ENCODE results near the gene DEFB121. TPM values are rescaled to one million over a fixed set of nuclear protein-coding genes. Genes with fewer than 3 reads are reported as not detected.
A peak's percentile ranks its signal among the peaks of the same experiment; 100 is the strongest.
"Not testable (repeated sequence)": the region's sequence is repeated elsewhere in the genome, so short reads cannot be mapped to it uniquely, and the experiment has no call there.

Gene DEFB121, protein sequence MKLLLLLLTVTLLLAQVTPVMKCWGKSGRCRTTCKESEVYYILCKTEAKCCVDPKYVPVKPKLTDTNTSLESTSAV
- total RNA-seq (not detected), polyA plus RNA-seq (not detected), total RNA-seq (0 reads per million in 6 experiments)

DNA sequence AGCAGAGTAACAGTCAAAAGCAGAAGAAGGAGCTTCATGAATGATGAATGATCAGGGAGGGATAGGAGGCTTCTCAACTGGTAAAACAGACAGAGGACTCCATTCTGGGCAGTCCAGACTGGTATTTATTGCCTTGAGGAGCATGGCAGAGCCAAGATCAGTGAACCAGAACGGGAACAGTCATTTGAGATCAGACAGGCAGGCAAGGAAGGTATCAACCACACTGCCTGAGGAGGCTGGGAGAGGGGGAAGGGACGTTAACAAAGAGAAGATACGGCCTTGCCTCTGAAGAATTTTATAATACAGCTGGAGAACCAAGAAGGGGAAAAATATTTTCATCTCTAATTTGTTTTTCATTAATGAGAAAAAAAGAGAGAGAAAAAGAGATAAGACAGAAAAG lies at the start of gene DEFB121:
Gene DEFB121, minus strand, starts transcription at position 101 of the 400 bp plus-strand sequence. Its CDS starts 63 bp downstream, at position 38.
- Mint-ChIP-seq H3K4me1 (no peaks in the 10 kb centered on the region), H3K27ac (no peak within 1 kb of the TSS), H3K27me3 (peaks cover 3 to 21% (median 15%) of the 10 kb centered on the region in 5 donors), H3K4me3 (no peak within 1 kb of the TSS), H3K9me3 (no peaks in the 10 kb centered on the region), H3K36me3 (no peaks in the 10 kb centered on the region)
- ATAC-seq (no peak), DNase-seq (no peak)
- POLR2A ChIA-PET: no interaction called here

DNA sequence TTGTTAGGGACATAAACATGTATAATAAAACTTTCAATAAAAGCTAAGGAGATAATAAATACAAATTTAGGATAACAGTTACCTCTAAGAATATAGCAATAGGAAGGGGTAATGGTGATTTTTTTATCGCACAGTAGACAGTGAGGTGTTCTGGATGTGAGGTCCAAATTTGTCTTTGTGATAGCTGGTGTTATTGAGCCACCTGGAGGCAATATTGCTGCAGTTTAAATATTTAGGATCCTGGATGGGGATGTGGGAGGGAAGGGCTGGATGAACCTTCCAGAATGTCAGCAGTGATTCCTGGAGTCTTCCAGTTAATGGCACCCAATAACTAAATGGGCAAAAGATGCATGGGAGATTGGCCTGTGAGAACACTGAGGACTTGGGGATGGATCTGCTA lies 48.3 kb upstream of the DEFB121 start:
- POLR2A ChIA-PET: no interaction called here
- H3K4me3 Mint-ChIP-seq: no peak overlapping the region
- ATAC-seq (no peak), DNase-seq (no peak)
- no peaks in the 10 kb centered on the region for H3K4me1 Mint-ChIP-seq
- peaks cover 0 to 1% (median 0%) of the 10 kb centered on the region in 9 donors for H3K9me3 Mint-ChIP-seq
- H3K27me3 Mint-ChIP-seq: peaks cover 7 to 23% (median 13%) of the 10 kb centered on the region in 5 donors
- H3K27ac Mint-ChIP-seq: no peak overlapping the region
- H3K36me3 Mint-ChIP-seq: no peaks in the 10 kb centered on the region

DNA sequence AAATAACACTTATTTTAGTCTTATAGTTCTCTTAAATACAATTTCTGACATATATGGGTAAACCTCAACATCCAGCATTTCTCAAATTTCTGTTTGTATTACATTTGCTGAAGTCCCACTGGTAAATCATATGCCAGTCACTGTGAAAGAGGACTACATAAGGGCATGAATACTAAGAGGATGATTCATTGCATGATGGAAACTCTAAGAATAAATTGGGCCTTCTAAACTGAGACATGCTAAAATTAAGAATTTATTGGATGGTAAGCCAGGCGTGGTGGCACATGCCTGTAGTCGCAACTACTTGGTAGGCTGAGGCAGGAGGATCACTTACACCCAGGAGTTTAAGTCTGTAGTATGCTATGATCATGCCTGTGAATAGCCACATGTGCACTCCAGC lies 46.6 kb upstream of the DEFB121 start:
- POLR2A ChIA-PET: no interaction called here
- no peak for DNase-seq
- no peak overlapping the region for H3K4me3 Mint-ChIP-seq
- ATAC-seq: no peak
- peak overlapping the region in 1 of 10 donors; percentile 57 for H3K27ac Mint-ChIP-seq
- H3K27me3 Mint-ChIP-seq: peaks cover 9 to 19% (median 14%) of the 10 kb centered on the region in 5 donors
- no peaks in the 10 kb centered on the region for H3K36me3 Mint-ChIP-seq
- H3K9me3 Mint-ChIP-seq: peaks cover 0 to 5% (median 0%) of the 10 kb centered on the region in 9 donors
- H3K4me1 Mint-ChIP-seq: peaks cover 0 to 1% (median 0%) of the 10 kb centered on the region in 4 donors

DNA sequence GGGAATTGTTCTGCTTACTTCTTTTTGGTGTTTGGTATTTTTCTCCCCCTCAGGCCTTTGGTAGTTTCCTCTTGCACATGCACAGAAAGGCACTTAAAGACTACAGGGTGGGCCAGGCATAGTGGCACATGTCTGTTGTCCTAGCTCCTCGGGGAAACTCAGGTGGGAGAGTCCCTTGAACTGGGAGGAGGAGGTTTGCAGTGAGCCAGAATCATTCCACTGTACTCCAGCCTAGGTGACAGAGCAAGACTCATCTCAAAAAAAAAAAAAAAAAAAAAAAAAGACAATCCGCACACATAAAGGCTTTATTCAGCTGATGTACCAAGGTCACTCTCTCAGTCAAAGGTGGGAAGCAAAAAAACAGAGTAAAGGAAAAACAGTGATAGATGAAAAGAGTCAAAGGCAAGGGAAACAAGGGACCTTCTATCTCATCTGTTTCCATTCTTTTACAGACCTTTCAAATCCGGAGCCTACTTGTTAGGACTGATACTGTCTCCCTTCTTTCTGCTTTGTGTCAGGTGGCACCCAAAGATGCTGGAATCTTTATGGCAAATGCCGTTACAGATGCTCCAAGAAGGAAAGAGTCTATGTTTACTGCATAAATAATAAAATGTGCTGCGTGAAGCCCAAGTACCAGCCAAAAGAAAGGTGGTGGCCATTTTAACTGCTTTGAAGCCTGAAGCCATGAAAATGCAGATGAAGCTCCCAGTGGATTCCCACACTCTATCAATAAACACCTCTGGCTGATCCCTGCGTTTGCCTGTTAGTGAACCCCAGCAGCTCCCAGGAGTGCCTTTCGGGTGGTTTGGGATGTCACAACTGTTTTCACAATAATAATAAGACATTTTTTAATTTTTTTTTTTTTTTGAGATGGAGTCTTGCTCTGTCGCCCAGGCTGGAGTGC lies 43.7 kb upstream of the DEFB121 start:
- ATAC-seq: no peak
- peaks cover 0 to 5% (median 0%) of the 10 kb centered on the region in 9 donors for H3K9me3 Mint-ChIP-seq

DNA sequence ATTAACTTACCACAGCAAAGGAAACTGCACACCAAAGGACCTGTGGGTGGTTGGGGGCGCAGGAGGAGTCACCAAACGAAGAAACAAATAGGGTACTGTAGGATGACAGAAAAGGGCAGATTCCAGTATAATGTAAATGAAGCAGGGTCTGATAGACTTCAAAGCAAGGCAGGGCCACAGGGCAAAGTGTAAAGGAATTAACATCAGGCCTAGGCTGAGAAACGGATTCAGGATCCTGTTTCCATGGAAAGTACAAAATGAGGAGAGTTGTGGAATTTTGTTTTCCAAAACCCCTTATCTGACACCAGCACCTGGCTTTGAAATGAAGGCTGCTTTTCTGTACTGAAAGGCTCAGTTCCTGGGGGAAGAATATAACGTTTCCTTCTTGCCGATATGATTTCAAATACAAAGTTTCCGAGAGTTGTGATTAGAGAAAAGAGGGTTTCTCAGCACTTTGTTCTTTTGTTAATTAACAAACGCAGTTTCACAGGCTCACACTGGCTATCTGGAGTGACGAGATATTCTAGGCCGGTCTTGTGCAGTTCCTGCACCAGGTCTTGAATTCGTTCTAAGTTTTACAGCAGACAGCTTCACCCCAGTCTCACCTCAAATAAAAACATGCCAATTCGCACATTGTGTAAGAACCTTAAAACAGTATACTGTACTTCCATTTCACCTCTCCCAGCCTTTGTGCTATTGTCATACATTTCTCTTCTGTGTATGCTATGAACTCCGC lies 40.2 kb upstream of the DEFB121 start:
- POLR2A ChIA-PET: no interaction called here
- Mint-ChIP-seq H3K27ac (no peak overlapping the region), H3K4me1 (peaks cover 0 to 1% (median 0%) of the 10 kb centered on the region in 4 donors), H3K27me3 (peaks cover 3 to 16% (median 10%) of the 10 kb centered on the region in 5 donors), H3K4me3 (no peak overlapping the region), H3K36me3 (no peaks in the 10 kb centered on the region), H3K9me3 (peaks cover 0 to 5% (median 0%) of the 10 kb centered on the region in 9 donors)
- DNase-seq (no peak), ATAC-seq (no peak)

More for the DNA sequence above, 43.7 kb upstream of the DEFB121 start:
- peaks cover 0 to 1% (median 0%) of the 10 kb centered on the region in 4 donors for H3K4me1 Mint-ChIP-seq
- peak overlapping the region in 1 of 10 donors; percentile 64 for H3K27ac Mint-ChIP-seq
- POLR2A ChIA-PET: no interaction called here
- H3K27me3 Mint-ChIP-seq: peaks cover 0 to 14% (median 11%) of the 10 kb centered on the region in 5 donors
- H3K4me3 Mint-ChIP-seq: no peak overlapping the region
- no peak for DNase-seq
- no peaks in the 10 kb centered on the region for H3K36me3 Mint-ChIP-seq

DNA sequence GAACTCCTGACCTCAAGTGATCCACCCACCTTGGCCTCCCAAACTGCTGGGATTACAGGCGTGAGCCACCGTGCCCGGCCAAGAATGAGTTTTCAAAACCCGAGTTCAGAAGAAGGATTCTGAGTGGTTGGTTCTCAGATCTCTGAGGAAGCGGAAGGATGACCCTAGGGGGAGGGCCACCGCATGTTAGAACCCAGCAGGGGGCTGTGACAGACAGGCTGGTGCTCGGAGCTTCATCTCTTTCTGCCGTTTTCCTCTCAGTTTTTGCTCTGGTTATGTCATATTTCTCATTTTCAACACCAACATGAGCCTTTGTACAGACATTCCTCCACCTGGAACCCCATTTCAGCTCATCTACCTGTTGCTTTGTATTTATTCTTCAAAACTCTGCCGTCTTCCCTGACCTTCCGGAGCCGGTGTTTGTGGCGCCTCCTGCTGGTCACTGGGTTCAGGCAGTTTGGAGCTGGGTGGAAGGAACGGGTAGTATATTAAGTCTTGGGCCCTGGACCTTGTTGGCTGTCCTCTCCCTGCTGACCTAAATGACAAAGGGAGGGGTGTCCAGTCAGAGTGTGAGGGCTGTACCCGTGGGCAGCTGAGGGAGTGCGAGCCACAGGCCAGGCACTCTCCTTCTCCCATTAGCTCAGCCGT lies 34.1 kb upstream of the DEFB121 start, which contains the start of gene DEFB123:
Gene DEFB123, plus strand, starts transcription at position 621 of the 648 bp plus-strand sequence. CDS start 67 bp downstream, outside the sequence.
- Mint-ChIP-seq H3K36me3 (no peaks in the 10 kb centered on the region), H3K4me1 (no peaks in the 10 kb centered on the region), H3K9me3 (no peaks in the 10 kb centered on the region), H3K27me3 (peaks cover 12 to 32% (median 13%) of the 10 kb centered on the region in 5 donors), H3K4me3 (no peak within 1 kb of the TSS), H3K27ac (peak within 1 kb of the TSS in 1 of 10 donors; percentile 57)
- ATAC-seq: no peak
- POLR2A ChIA-PET: no interaction called here
- no peak for DNase-seq

DNA sequence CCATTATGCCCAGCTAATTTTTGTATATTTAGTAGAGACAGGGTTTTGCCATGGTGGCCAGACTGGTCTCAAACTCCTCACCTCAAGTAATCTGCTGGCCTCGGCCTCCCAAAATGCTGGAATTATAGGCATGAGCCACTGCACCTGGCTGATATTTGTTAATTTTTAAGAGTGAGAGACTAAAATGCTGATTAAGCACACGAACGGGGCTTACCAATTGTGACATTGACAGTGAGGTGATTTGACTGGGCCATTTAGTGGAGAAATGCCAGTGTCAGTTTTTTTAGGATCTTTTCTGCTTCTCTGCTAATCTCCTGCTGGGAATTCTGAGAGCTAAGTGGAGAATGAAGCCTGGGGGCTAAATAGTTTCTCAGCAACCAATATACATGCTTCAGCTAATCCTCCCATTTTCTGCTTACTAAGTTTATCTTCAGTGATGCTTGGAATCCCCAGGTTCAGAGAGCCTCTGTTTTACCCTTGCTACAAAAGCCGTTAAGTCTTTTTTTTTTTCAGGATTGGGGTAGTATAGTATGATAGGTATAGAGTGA lies 24.6 kb upstream of the DEFB121 start:
- Mint-ChIP-seq H3K9me3 (peaks cover 0 to 10% (median 4%) of the 10 kb centered on the region in 9 donors), H3K27ac (no peak overlapping the region), H3K27me3 (peaks cover 13 to 25% (median 15%) of the 10 kb centered on the region in 5 donors), H3K4me1 (no peaks in the 10 kb centered on the region), H3K36me3 (peaks cover 0 to 7% (median 0%) of the 10 kb centered on the region in 3 donors), H3K4me3 (no peak overlapping the region)
- DNase-seq: no peak
- POLR2A ChIA-PET: no interaction called here
- no peak for ATAC-seq

DNA sequence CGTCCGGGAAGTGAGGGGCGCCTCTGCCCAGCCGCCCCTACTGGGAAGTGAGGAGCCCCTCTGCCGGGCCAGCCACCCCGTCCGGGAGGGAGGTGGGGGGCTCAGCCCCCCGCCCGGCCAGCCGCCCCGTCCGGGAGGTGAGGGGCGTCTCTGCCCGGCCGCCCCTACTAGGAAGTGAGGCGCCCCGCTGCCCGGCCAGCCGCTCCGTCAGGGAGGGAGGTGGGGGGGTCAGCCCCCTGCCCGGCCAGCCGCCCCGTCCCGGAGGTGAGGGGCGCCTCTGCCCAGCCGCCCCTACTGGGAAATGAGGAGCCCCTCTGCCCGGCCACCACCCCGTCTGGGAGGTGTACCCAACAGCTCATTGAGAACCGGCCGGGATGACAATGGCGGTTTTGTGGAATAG lies 21.6 kb upstream of the DEFB121 start:
- POLR2A ChIA-PET, H3K36me3 Mint-ChIP-seq, H3K27ac Mint-ChIP-seq, ATAC-seq, H3K4me1 Mint-ChIP-seq, H3K9me3 Mint-ChIP-seq, H3K4me3 Mint-ChIP-seq, DNase-seq: not testable (repeated sequence)
- H3K27me3 Mint-ChIP-seq: peaks cover 4 to 14% (median 10%) of the 10 kb centered on the region in 5 donors

DNA sequence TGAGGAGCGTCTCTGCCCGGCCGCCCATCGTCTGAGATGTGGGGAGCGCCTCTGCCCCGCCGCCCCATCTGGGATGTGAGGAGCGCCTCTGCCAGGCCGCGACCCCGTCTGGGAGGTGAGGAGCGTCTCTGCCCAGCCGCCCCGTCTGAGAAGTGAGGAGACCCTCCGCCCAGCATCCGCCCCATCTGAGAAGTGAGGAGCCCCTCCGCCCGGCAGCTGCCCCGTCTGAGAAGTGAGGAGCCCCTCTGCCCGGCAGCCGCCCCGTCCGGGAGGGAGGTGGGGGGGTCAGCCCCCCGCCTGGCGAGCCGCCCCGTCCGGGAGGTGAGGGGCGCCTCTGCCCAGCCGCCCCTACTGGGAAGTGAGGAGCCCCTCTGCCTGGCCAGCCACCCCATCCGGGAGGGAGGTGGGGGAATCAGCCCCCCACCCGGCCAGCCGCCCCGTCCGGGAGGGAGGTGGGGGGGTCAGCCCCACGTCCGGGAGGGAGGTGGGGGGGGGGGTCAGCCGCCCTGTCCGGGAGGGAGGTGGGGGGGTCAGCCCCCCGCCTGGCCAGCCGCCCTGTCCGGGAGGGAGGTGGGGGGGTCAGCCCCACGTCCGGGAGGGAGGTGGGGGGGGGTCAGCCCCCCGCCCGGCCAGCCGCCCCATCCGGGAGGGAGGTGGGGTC lies 21.0 kb upstream of the DEFB121 start:
- DNase-seq, H3K27ac Mint-ChIP-seq, H3K4me3 Mint-ChIP-seq, POLR2A ChIA-PET, ATAC-seq, H3K9me3 Mint-ChIP-seq, H3K36me3 Mint-ChIP-seq, H3K4me1 Mint-ChIP-seq, H3K27me3 Mint-ChIP-seq: not testable (repeated sequence)

DNA sequence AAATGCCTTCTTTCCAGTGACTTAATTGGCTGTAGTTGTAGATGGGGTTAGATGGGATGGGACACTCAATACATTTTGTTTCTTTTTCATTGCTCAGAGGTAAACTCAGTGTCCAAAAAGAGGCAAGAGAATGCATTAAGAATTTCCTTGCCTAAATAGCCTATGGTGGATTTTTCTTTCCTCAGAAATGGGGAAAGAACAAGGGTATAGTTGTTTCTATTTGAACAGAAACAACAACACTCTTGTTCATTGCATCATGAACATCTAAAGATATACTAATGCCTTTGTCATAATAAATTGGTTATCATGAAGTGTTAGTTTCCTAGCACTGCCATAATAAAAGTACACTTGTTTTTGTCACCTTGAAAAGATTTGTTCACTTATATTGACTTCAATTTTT lies 19.8 kb upstream of the DEFB121 start:
- no peaks in the 10 kb centered on the region for H3K4me1 Mint-ChIP-seq
- POLR2A ChIA-PET: no interaction called here
- peaks cover 0 to 10% (median 4%) of the 10 kb centered on the region in 9 donors for H3K9me3 Mint-ChIP-seq
- H3K27me3 Mint-ChIP-seq: peaks cover 2 to 9% (median 5%) of the 10 kb centered on the region in 5 donors
- DNase-seq (no peak), ATAC-seq (no peak)
- H3K4me3 Mint-ChIP-seq: no peak overlapping the region
- H3K27ac Mint-ChIP-seq: no peak overlapping the region
- peaks cover 0 to 7% (median 0%) of the 10 kb centered on the region in 3 donors for H3K36me3 Mint-ChIP-seq

DNA sequence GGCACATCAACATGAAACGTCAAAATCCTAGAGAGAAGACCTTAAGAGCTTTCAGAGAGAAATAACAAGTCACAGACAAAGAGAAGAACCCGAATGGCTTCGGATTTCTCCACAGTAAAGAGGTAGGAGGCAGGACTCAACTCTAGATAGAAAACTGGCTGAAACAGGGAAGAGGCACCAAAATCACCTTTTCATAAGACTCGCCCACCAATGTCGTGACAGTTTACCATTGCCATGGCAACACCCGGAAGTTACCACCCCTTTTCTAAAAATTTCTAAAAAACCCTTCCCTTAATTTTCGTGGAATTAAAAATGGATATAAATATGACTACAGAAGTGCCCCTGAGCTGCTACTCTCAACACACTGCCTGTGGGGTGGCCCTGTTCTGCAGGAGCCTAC lies 12.3 kb upstream of the DEFB121 start:
- DNase-seq (no peak), ATAC-seq (no peak)
- Mint-ChIP-seq H3K27me3 (peaks cover 11 to 39% (median 16%) of the 10 kb centered on the region in 5 donors), H3K4me1 (no peaks in the 10 kb centered on the region), H3K9me3 (peaks cover 0 to 10% (median 0%) of the 10 kb centered on the region in 9 donors), H3K36me3 (no peaks in the 10 kb centered on the region), H3K4me3 (no peak overlapping the region), H3K27ac (no peak overlapping the region)
- POLR2A ChIA-PET: no interaction called here

DNA sequence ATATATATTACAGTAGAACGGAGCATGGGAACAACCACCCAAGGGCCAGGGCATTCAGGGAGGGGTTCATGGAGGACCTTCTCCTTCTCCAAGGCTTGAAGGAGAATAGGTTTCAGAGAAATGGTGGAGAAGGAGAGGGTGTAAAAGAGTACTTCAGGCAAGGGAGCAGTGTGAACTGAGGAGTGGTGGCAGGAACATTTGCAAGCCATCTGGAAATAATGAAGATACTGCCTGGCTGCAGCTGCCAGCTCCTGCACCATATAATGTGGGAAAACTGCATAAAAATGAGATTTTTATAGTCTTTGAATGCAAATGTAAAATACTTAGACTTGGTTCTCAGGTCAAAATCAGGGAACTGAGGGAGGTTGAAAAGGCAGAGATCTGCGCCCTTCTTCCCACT lies 9.6 kb upstream of the DEFB121 start:
- H3K36me3 Mint-ChIP-seq: no peaks in the 10 kb centered on the region
- POLR2A ChIA-PET: no interaction called here
- ATAC-seq: no peak
- peaks cover 11 to 41% (median 18%) of the 10 kb centered on the region in 5 donors for H3K27me3 Mint-ChIP-seq
- H3K4me3 Mint-ChIP-seq: no peak overlapping the region
- no peak for DNase-seq
- H3K27ac Mint-ChIP-seq: no peak overlapping the region
- no peaks in the 10 kb centered on the region for H3K4me1 Mint-ChIP-seq
- peaks cover 0 to 10% (median 0%) of the 10 kb centered on the region in 9 donors for H3K9me3 Mint-ChIP-seq

Data from naive thymus-derived CD8-positive, alpha-beta T cell (primary cell).